Activated CD8-positive, alpha-beta memory T cell treated with anti-CD3 and anti-CD28 coated beads, Interleukin-2, amount 10 ng/mL, durations not matched to agents 7 days and 5 days (primary cell): Measurements from ENCODE around the gene CTNNAL1. TPM values are rescaled to one million over a fixed set of nuclear protein-coding genes. Genes with fewer than 3 reads are reported as not detected.

Experiments used
- ATAC-seq: fragments of 150-1000 bp; cut with Tn5 transposase; one replicate; pipeline ENCODE4 v1.10.0; 2021; ENCODE audit warnings: moderate library complexity
- CTCF ChIA-PET: fragments of 350-600 bp; sonication (Branson Sonifier 250); formaldehyde crosslinking; loops from one replicate; lab custom pipeline; 2021; ENCODE audit warnings: antibody characterized with exemption; lab: Charles Lee
- DNase-seq: peaks from one replicate; pipeline ENCODE4 v3.0.0-alpha.2; 2020
- H3K27ac Mint-ChIP-seq: one replicate; pipeline ENCODE4 v1.8.0; 2021; ENCODE audit warnings: mild to moderate bottlenecking, mixed read lengths
- H3K27me3 Mint-ChIP-seq: one replicate; pipeline ENCODE4 v1.8.0; 2021; ENCODE audit warnings: mixed read lengths
- H3K36me3 Mint-ChIP-seq: one replicate; pipeline ENCODE4 v1.8.0; 2021; ENCODE audit warnings: mild to moderate bottlenecking, mixed read lengths
- H3K4me1 Mint-ChIP-seq: one replicate; pipeline ENCODE4 v1.8.0; 2021; ENCODE audit warnings: mixed read lengths
- H3K4me3 Mint-ChIP-seq: one replicate; pipeline ENCODE4 v1.8.0; 2021; ENCODE audit warnings: mild to moderate bottlenecking, moderate library complexity, mixed read lengths
- H3K9me3 Mint-ChIP-seq: one replicate; pipeline ENCODE4 v1.8.0; 2022; ENCODE audit warnings: low read depth, mixed read lengths
- total RNA-seq, 2 experiments: library from RNA; stranded (reverse); gene quantifications; one replicate each; pipeline ENCODE4 v1.2.3, GENCODE V29; 2021

The CTNNAL1 gene
- total RNA-seq, 2 experiments from 2014 or later, result 18.8 to 21.5 TPM

- Mint-ChIP-seq H3K36me3 (peaks cover 1% of the 10 kb centered on the region), H3K9me3 (no peaks in the 10 kb centered on the region), H3K27ac (no peak overlapping the region), H3K4me1 (peaks cover 3% of the 10 kb centered on the region), H3K27me3 (no peaks in the 10 kb centered on the region), H3K4me3 (no peak overlapping the region)
- DNase-seq, result no peak
- CTCF ChIA-PET, result no interaction called here
- no peak for ATAC-seq
Observed at GRCh38 chr9:108960331-108960730, 53.0 kb downstream of the CTNNAL1 start.

DNA sequence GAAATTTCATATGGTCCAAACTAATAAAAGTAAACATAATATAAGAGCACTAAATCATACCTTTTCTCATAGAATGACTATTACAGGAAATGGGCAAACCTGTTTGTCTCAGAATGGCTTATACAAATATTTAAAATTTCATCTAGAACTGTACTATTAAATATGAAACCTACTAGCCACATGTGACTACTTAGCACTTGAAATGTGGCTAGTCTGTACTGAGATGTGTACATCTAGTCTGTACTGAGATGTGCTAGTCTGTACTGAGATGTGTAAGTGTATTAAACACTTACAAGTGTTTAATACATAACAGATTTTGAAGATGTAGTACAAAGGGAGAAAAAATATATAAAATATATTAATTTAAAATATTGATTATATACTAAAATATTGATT is 56.7 kb downstream of the CTNNAL1 start:
- Mint-ChIP-seq H3K36me3 (no peaks in the 10 kb centered on the region), H3K9me3 (no peaks in the 10 kb centered on the region), H3K4me1 (peaks cover 2% of the 10 kb centered on the region), H3K27ac (no peak overlapping the region), H3K27me3 (no peaks in the 10 kb centered on the region), H3K4me3 (no peak overlapping the region)
- DNase-seq (no peak), ATAC-seq (peak; percentile 61)
- CTCF ChIA-PET, result no interaction called here

GRCh38 chr9:108956022-108956630 is 57.2 kb downstream of the CTNNAL1 start:
- Mint-ChIP-seq H3K27ac (no peak overlapping the region), H3K36me3 (no peaks in the 10 kb centered on the region), H3K4me3 (no peak overlapping the region), H3K9me3 (no peaks in the 10 kb centered on the region), H3K4me1 (peaks cover 2% of the 10 kb centered on the region), H3K27me3 (no peaks in the 10 kb centered on the region)
- DNase-seq (no peak), ATAC-seq (no peak)
- CTCF ChIA-PET, result no interaction called here

DNA sequence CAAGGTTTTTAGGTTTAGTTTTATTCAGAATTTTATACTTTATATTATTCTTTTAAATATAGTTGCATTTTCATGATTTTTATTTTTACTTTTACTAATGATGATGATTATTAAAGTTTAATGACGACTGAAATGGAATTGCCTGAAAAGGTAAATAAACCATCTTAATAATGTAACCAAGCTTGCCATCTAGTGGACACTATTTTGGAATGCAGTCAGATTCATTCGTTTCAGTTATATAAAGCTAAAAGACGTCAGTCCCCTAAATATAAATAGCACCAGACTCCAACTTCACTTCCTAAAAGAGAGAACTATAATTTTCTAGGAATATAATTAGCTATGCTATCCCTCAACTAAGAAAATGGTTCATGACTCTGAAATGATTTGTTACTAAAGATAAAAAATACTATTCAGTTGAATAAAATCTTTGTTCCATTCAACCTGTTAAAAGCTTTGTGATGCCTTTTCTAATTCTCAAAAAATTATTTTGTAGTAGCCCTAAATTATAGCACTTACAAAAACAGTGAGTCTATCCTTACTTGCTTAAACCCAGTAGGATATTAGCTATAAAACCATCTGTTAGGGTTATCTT is 59.2 kb downstream of the CTNNAL1 start:
- CTCF ChIA-PET, result interaction anchor here (0.8 to 1.6 kb wide), 9 partner anchors 9 to 389 kb away, joined by 3 to 6 read pairs (median 4); partner anchors contain the start of gene ACTL7B
- no peak for DNase-seq
- no peak overlapping the region for H3K27ac Mint-ChIP-seq
- H3K4me3 Mint-ChIP-seq, result no peak overlapping the region
- no peaks in the 10 kb centered on the region for H3K9me3 Mint-ChIP-seq
- H3K36me3 Mint-ChIP-seq, result no peaks in the 10 kb centered on the region
- no peak for ATAC-seq
- H3K27me3 Mint-ChIP-seq, result no peaks in the 10 kb centered on the region
- peaks cover 2% of the 10 kb centered on the region for H3K4me1 Mint-ChIP-seq

GRCh38 chr9:108951578-108951977 is 61.7 kb downstream of the CTNNAL1 start:
- no peaks in the 10 kb centered on the region for H3K36me3 Mint-ChIP-seq
- no peaks in the 10 kb centered on the region for H3K9me3 Mint-ChIP-seq
- CTCF ChIA-PET, result interaction anchor here (0.5 kb wide), 1 partner anchor 44 kb away, joined by 3 read pairs; no protein-coding TSS in a partner anchor
- no peaks in the 10 kb centered on the region for H3K27me3 Mint-ChIP-seq
- ATAC-seq (no peak), DNase-seq (no peak)
- no peak overlapping the region for H3K27ac Mint-ChIP-seq
- no peaks in the 10 kb centered on the region for H3K4me1 Mint-ChIP-seq
- H3K4me3 Mint-ChIP-seq, result no peak overlapping the region

DNA sequence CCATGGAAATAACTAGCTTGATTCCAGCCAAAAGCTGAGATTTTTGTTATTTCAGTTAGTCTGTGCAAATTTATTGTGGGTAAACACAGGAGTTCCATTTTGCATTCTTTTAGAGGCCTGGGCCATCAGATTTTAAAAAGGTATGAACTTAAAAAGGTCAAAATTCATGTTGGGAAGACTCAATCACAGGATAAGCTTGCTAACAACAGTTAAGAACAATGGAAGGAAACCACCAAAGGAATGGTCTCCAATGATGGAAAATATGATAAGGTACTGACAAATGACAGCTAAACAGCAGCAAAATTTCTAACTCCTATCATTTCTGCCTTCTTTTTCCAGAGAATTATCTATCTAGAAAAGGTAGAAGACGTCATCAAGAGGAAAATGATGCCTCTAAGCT is 63.1 kb downstream of the CTNNAL1 start:
- Mint-ChIP-seq H3K4me1 (no peaks in the 10 kb centered on the region), H3K36me3 (no peaks in the 10 kb centered on the region), H3K27ac (no peak overlapping the region), H3K9me3 (no peaks in the 10 kb centered on the region), H3K27me3 (no peaks in the 10 kb centered on the region), H3K4me3 (no peak overlapping the region)
- CTCF ChIA-PET, result interaction anchor here (0.7 to 0.9 kb wide), 2 partner anchors 12 to 257 kb away, joined by 3 to 4 read pairs; no protein-coding TSS in a partner anchor
- no peak for DNase-seq
- ATAC-seq, result no peak

- H3K27ac Mint-ChIP-seq, result no peak overlapping the region
- no peaks in the 10 kb centered on the region for H3K9me3 Mint-ChIP-seq
- CTCF ChIA-PET, result no interaction called here
- H3K27me3 Mint-ChIP-seq, result no peaks in the 10 kb centered on the region
- ATAC-seq (no peak), DNase-seq (no peak)
- peaks cover 5% of the 10 kb centered on the region for H3K4me1 Mint-ChIP-seq
- H3K36me3 Mint-ChIP-seq, result peaks cover 1% of the 10 kb centered on the region
- no peak overlapping the region for H3K4me3 Mint-ChIP-seq
Observed at GRCh38 chr9:108939975-108940374, 73.3 kb downstream of the CTNNAL1 start.

DNA sequence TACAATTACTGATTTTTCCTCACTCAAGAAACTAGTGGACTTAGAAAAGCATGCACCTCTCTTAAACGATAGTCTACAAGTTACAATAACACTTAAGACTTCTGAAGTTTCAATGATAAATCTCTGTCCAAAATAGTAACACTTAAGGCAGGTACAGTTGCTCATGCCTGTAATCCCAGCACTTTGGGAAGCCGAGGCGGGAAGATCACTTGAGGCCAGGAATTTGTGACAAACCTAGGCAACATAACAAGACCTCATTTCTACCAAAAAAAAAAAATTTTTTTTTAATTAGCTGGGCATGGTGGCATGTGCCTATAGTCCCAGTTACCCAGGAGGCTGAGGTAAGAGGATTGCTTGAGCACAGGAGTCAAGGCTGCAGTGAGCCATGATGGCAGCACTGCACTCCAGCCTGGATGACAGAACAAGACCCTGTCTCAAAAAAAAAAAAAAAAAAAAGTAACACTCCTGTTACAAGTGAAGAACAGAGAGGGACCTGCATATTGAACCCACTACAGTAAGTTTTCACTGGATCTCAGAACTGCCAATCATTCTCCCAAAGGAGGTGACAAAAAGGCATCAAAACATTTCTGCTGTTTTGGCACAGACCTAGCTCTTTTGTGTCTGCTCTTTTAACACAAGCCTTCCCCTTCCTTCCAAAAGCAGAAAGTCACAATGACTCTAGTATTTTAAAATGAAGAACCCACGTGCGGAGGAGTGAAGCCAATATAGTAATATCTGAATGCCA is 75.6 kb downstream of the CTNNAL1 start:
- CTCF ChIA-PET, result no interaction called here
- Mint-ChIP-seq H3K36me3 (peaks cover 1% of the 10 kb centered on the region), H3K27ac (no peak overlapping the region), H3K4me1 (peaks cover 17% of the 10 kb centered on the region), H3K4me3 (no peak overlapping the region), H3K27me3 (no peaks in the 10 kb centered on the region), H3K9me3 (no peaks in the 10 kb centered on the region)
- no peak for ATAC-seq
- no peak for DNase-seq

GRCh38 chr9:108934323-108934893 is 78.9 kb downstream of the CTNNAL1 start, which contains the start of gene ABITRAM:
Gene ABITRAM (plus strand): TSS chr9:108934400. CDS start chr9:108934487, 87 bp downstream.
- Mint-ChIP-seq H3K4me3 (peak within 1 kb of the TSS; percentile 94), H3K36me3 (peaks cover 2% of the 10 kb centered on the region), H3K27me3 (no peaks in the 10 kb centered on the region), H3K9me3 (no peaks in the 10 kb centered on the region), H3K27ac (peak within 1 kb of the TSS; percentile 94), H3K4me1 (peaks cover 28% of the 10 kb centered on the region)
- DNase-seq, result peak; percentile 85
- CTCF ChIA-PET, result no interaction called here
- peak; percentile 84 for ATAC-seq

DNA sequence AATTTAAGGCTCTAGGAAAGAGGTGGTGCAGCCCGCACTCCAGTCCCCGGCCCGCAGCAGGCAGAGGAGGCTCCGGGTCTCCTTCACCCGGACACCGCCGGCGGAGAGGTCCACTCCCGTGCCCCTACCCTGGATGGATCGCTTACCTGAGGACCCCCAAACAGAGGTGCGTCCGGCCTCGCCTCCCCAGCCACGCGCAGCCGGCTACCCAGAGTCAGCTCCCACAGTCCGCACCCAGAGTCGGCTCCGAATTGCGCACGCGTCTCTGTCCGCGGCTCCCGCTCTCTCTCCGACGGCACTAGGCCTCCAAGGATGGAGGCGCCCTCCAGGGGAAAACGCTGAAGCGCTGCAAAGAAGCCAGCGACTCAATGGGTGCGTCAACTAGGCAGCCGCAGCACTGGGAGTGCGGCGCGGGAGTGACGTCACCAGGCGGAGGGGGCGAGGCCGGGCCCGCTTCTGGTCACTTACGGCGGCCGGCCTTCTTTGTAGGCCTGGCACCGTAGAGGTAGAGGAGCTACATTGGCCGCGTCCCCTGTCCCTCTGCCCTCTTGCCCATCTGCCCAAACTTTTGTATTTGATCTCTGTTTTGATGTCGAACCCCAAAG is 79.5 kb downstream of the CTNNAL1 start, which contains the start of gene ELP1:
ELP1 (minus strand) TSS at position 407 of the 605 bp plus-strand sequence. CDS start 2,978 bp downstream, outside the sequence.
- H3K4me3 Mint-ChIP-seq, result peak within 1 kb of the TSS; percentile 94
- ATAC-seq (peak; percentile 87), DNase-seq (peak; percentile 95)
- peak within 1 kb of the TSS; percentile 94 for H3K27ac Mint-ChIP-seq
- H3K36me3 Mint-ChIP-seq, result peaks cover 6% of the 10 kb centered on the region
- no peaks in the 10 kb centered on the region for H3K9me3 Mint-ChIP-seq
- no peaks in the 10 kb centered on the region for H3K27me3 Mint-ChIP-seq
- CTCF ChIA-PET, result no interaction called here
- H3K4me1 Mint-ChIP-seq, result peaks cover 28% of the 10 kb centered on the region

DNA sequence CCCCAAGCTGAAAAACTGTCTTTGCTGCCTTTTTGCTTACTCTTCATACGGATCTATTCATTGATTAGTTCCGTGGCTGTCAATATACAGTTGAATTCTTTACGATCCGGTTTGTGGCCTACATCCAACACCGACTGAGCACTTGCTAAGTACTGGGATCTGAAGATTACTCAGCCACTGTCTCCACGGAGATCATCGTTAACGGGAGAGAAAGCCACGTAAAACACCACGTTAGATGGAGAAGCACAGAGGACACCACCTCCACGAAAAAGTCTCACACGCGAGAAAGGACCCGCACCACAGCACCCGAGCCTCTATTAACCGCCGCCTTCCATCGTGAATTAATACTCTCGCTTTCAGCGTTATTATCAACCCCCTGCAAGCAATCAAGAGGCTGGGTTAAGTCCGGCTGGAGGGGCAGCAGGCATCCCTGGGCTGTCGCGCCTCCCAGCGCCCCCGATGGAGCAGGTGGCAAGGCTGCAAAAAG is 80.0 kb downstream of the CTNNAL1 start:
- H3K36me3 Mint-ChIP-seq, result peaks cover 6% of the 10 kb centered on the region
- ATAC-seq (no peak), DNase-seq (no peak)
- CTCF ChIA-PET, result no interaction called here
- no peaks in the 10 kb centered on the region for H3K27me3 Mint-ChIP-seq
- H3K4me3 Mint-ChIP-seq, result peak overlapping the region; percentile 94
- H3K9me3 Mint-ChIP-seq, result no peaks in the 10 kb centered on the region
- peaks cover 28% of the 10 kb centered on the region for H3K4me1 Mint-ChIP-seq
- H3K27ac Mint-ChIP-seq, result peak overlapping the region; percentile 94

DNA sequence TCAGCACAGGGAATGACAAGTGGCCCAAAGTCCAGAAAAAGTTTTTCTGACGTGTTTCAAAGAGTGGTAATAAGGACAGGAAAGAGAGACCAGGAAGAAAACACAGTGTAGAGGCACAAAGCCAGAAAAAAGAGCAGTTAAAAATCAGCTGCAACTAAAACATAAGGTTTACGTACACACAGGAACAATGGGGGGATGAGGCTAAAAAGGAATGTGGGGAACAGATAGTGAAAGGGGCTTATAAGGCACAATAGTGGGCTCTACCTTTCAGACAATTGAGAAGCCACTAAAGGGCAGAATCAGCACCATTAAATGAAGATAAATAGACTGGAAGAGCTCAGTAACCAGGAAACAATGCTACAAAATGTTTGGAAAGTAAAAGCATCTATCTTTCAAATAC is 84.9 kb downstream of the CTNNAL1 start:
- ATAC-seq (no peak), DNase-seq (no peak)
- Mint-ChIP-seq H3K4me3 (no peak overlapping the region), H3K27ac (no peak overlapping the region), H3K36me3 (peaks cover 28% of the 10 kb centered on the region), H3K27me3 (no peaks in the 10 kb centered on the region), H3K9me3 (no peaks in the 10 kb centered on the region), H3K4me1 (peaks cover 16% of the 10 kb centered on the region)
- CTCF ChIA-PET, result interaction anchor here (1.0 kb wide), 1 partner anchor 19 kb away, joined by 3 read pairs; no protein-coding TSS in a partner anchor

DNA sequence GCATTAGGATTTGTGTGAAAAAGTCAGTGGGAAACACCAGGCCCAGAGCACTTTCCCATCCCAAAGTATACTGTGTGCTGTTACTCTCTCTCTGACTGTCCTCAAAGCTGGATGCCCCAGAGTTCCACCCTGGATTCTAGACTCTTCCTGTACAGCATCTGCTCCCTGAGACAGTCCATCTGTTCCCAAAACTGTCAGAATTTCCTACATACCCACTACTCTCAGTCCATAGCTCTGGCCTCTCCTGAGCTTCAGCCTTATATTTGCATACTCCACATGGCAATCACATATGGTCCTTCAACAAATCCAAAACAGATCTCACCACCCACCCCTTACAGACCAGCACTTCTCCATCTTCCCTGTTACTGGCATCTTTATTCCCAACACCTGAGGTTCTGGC is 88.8 kb downstream of the CTNNAL1 start:
- Mint-ChIP-seq H3K27ac (no peak overlapping the region), H3K9me3 (no peaks in the 10 kb centered on the region), H3K36me3 (peaks cover 33% of the 10 kb centered on the region), H3K27me3 (no peaks in the 10 kb centered on the region), H3K4me1 (no peaks in the 10 kb centered on the region), H3K4me3 (no peak overlapping the region)
- CTCF ChIA-PET, result no interaction called here
- ATAC-seq, result no peak
- no peak for DNase-seq
